GM23248 (cell line): ENCODE measurements around the gene DENND6B. TPM values are rescaled to one million over a fixed set of nuclear protein-coding genes. Genes with fewer than 3 reads are reported as not detected.

Source experiments
- DNase-seq: peaks from one replicate; pipeline ENCODE4 v3.0.0-alpha.2; 2015
- H2AFZ ChIP-seq: fragments of 200-600 bp; sonication (generic); 2 replicates; pipeline ENCODE4 v1.6.1; 2016; ENCODE audit warnings: antibody characterized with exemption
- H3F3A ChIP-seq: fragments of 200-600 bp; sonication (generic); 2 replicates; pipeline ENCODE4 v1.6.1; 2016; ENCODE audit warnings: mild to moderate bottlenecking, antibody characterized with exemption, mixed run types; ENCODE audit not compliant: insufficient read depth
- H3K27ac ChIP-seq: fragments of 200-600 bp; sonication (generic); 2 replicates; pipeline ENCODE4 v1.5.1; 2016; ENCODE audit warnings: mild to moderate bottlenecking
- H3K27me3 ChIP-seq: fragments of 200-600 bp; sonication (generic); replicated peaks from 2 replicates; pipeline ENCODE4 v1.6.1; 2016; ENCODE audit warnings: mild to moderate bottlenecking; ENCODE audit not compliant: insufficient read depth
- H3K36me3 ChIP-seq: fragments of 200-600 bp; sonication (generic); 2 replicates; pipeline ENCODE4 v1.6.1; 2016; ENCODE audit warnings: low read depth, mild to moderate bottlenecking
- H3K4me1 ChIP-seq: fragments of 200-600 bp; sonication (generic); 2 replicates; pipeline ENCODE4 v1.6.1; 2016; ENCODE audit warnings: mild to moderate bottlenecking; ENCODE audit not compliant: insufficient read depth
- H3K4me2 ChIP-seq: fragments of 200-600 bp; sonication (generic); one replicate; pipeline ENCODE4 v1.6.1; 2016; ENCODE audit warnings: mild to moderate bottlenecking; ENCODE audit not compliant: unreplicated experiment
- H3K4me3 ChIP-seq: fragments of 200-600 bp; sonication (generic); 2 replicates; pipeline ENCODE4 v1.5.1; 2016; ENCODE audit warnings: mild to moderate bottlenecking
- H3K79me2 ChIP-seq: fragments of 200-600 bp; sonication (generic); 2 replicates; pipeline ENCODE4 v1.6.1; 2016; ENCODE audit warnings: mild to moderate bottlenecking; ENCODE audit not compliant: insufficient read depth
- H3K9ac ChIP-seq: fragments of 200-600 bp; sonication (generic); 2 replicates; pipeline ENCODE4 v1.6.1; 2016; ENCODE audit warnings: mild to moderate bottlenecking
- H3K9me2 ChIP-seq: fragments of 200-600 bp; sonication (generic); 2 replicates; pipeline ENCODE4 v1.6.1; 2016; ENCODE audit warnings: mixed run types, mild to moderate bottlenecking, moderate library complexity; ENCODE audit not compliant: insufficient read depth
- H3K9me3 ChIP-seq: fragments of 200-600 bp; sonication (generic); one replicate; pipeline ENCODE4 v1.6.1; 2017; ENCODE audit warnings: low read depth
- H4K20me1 ChIP-seq: fragments of 200-600 bp; sonication (generic); 2 replicates; pipeline ENCODE4 v1.6.0; 2016; ENCODE audit not compliant: insufficient read depth
- EZH2 ChIP-seq: fragments of 200-600 bp; sonication (generic); IDR thresholded peaks from 2 replicates; pipeline ENCODE4 v1.6.1; 2018; ENCODE audit warnings: antibody characterized with exemption, mild to moderate bottlenecking; ENCODE audit not compliant: insufficient read depth, poor library complexity, severe bottlenecking
- EZH2phosphoT487 ChIP-seq: fragments of 200-600 bp; sonication (generic); IDR thresholded peaks from 2 replicates; pipeline ENCODE4 v1.6.1; 2018; ENCODE audit warnings: antibody characterized with exemption, moderate library complexity, mild to moderate bottlenecking, low read depth; ENCODE audit not compliant: insufficient read depth
- WGBS, 2 experiments: methylation state at CpG; one replicate each; pipeline ENCODE4 v1.1.6; 2015 to 2017; ENCODE audit warnings: low lambda C conversion rate in 2 of 2, low coverage in 1 of 2; ENCODE audit errors: missing lambda C conversion rate in 2 of 2; 5-methylcytosine and 5-hydroxymethylcytosine counted together
- in situ Hi-C: fragments of 300-500 bp; cut with MboI; formaldehyde crosslinking; loops from 2 replicates; pipeline ENCODE4 v1.15.0; 2020
- polyA plus RNA-seq: library from polyadenylated mRNA; unstranded; fragments of >200 nt; fragmentation: Nextera tagmentation; extraction: Ambion mirVana; gene quantifications from 2 replicates; pipeline ENCODE4 v1.2.1, GENCODE V29; 2016
- total RNA-seq: library from RNA; depleted of rRNA; stranded (reverse); fragments of >200 nt; shearing (Covaris generic); gene quantifications from 2 replicates; pipeline ENCODE4 v1.2.3, GENCODE V29; 2014

The DENND6B gene
- total and polyA plus RNA-seq, 2 experiments from 2014 or later, result 5.7 to 6.1 TPM

GRCh38 chr22:50329236-50329635 is 2.4 kb upstream of the DENND6B start:
- peaks cover 26% of the 10 kb centered on the region; the same call in 1 of the 2 replicates for H3K79me2 ChIP-seq
- 78 to 82% methylated on average over 6 of the region's 6 CpGs for WGBS, 2 experiments
- no peak overlapping the region for H3K9ac ChIP-seq
- no peak overlapping the region for H3K27ac ChIP-seq
- no peak overlapping the region for H3K4me2 ChIP-seq
- no peaks in the 10 kb centered on the region for H3K9me2 ChIP-seq
- H2AFZ ChIP-seq, result no peak overlapping the region
- no peak overlapping the region for H3K4me3 ChIP-seq
- in situ Hi-C loops, result no loop called here
- H4K20me1 ChIP-seq, result no peaks in the 10 kb centered on the region
- no peaks in the 10 kb centered on the region for H3K9me3 ChIP-seq
- TF ChIP-seq EZH2, result no peak
- TF ChIP-seq EZH2phosphoT487, result no peak
- H3K27me3 ChIP-seq, result no peaks in the 10 kb centered on the region
- H3K4me1 ChIP-seq, result 0 out of 2 replicates have a peak, but pooled peaks cover 4% of the 10 kb centered on the region
- no peaks in the 10 kb centered on the region for H3K36me3 ChIP-seq
- H3F3A ChIP-seq, result peaks cover 7% of the 10 kb centered on the region; the same call in 1 of the 2 replicates
- DNase-seq, result peak; percentile 67

GRCh38 chr22:50327711-50328019 is 853 bp upstream of the DENND6B start:
- DNase-seq, result no peak
- 0 out of 2 replicates have a peak, but pooled peaks cover 4% of the 10 kb centered on the region for H3K4me1 ChIP-seq
- H3K4me3 ChIP-seq, result peak overlapping the region; percentile 81
- no peaks in the 10 kb centered on the region for H4K20me1 ChIP-seq
- 36 to 43% methylated on average over 18 to 22 of the region's 22 CpGs for WGBS, 2 experiments
- H3K27ac ChIP-seq, result peak overlapping the region; percentile 76
- TF ChIP-seq EZH2phosphoT487, result no peak
- no peak for TF ChIP-seq EZH2
- no peaks in the 10 kb centered on the region for H3K36me3 ChIP-seq
- no peaks in the 10 kb centered on the region for H3K27me3 ChIP-seq
- peaks cover 26% of the 10 kb centered on the region; the same call in 1 of the 2 replicates for H3K79me2 ChIP-seq
- H3K4me2 ChIP-seq, result peak overlapping the region; percentile 77
- no peaks in the 10 kb centered on the region for H3K9me3 ChIP-seq
- no peaks in the 10 kb centered on the region for H3K9me2 ChIP-seq
- peak overlapping the region; percentile 82 for H2AFZ ChIP-seq
- in situ Hi-C loops, result no loop called here
- peak overlapping the region; percentile 95 for H3K9ac ChIP-seq
- peaks cover 7% of the 10 kb centered on the region; the same call in 1 of the 2 replicates for H3F3A ChIP-seq

- Histone ChIP-seq H3K9me2 (no peaks in the 10 kb centered on the region), H3K9me3 (no peaks in the 10 kb centered on the region), H3K9ac (peak overlapping the region; percentile 95), H3K4me1 (0 out of 2 replicates have a peak, but pooled peaks cover 4% of the 10 kb centered on the region), H3K79me2 (peaks cover 26% of the 10 kb centered on the region; the same call in 1 of the 2 replicates), H4K20me1 (no peaks in the 10 kb centered on the region), H3K4me2 (peak overlapping the region; percentile 66), H3K36me3 (no peaks in the 10 kb centered on the region), H2AFZ (peak overlapping the region; percentile 60), H3K4me3 (peak overlapping the region; percentile 81), H3F3A (peaks cover 7% of the 10 kb centered on the region; the same call in 1 of the 2 replicates), H3K27me3 (no peaks in the 10 kb centered on the region), H3K27ac (no peak overlapping the region)
- no peak for DNase-seq
- TF ChIP-seq EZH2 (no peak), EZH2phosphoT487 (no peak)
- in situ Hi-C loops, result no loop called here
- WGBS, 2 experiments, result 9 to 13% methylated on average over 32 to 45 of the region's 56 CpGs
Observed at GRCh38 chr22:50326225-50326955, 422 bp downstream of the DENND6B start.

GRCh38 chr22:50325444-50326224 is 1.2 kb downstream of the DENND6B start:
- Histone ChIP-seq H3K27me3 (no peaks in the 10 kb centered on the region), H4K20me1 (no peaks in the 10 kb centered on the region), H3K79me2 (peaks cover 26% of the 10 kb centered on the region; the same call in 1 of the 2 replicates), H3K9me3 (no peaks in the 10 kb centered on the region), H3K4me1 (0 out of 2 replicates have a peak, but pooled peaks cover 4% of the 10 kb centered on the region), H3K9ac (peak overlapping the region; percentile 95; the same call in 1 of the 2 replicates), H3F3A (no peaks in the 10 kb centered on the region; the same call in 1 of the 2 replicates), H3K4me2 (peak overlapping the region; percentile 66), H3K4me3 (peak overlapping the region; percentile 81), H2AFZ (no peak overlapping the region), H3K27ac (no peak overlapping the region), H3K9me2 (no peaks in the 10 kb centered on the region), H3K36me3 (no peaks in the 10 kb centered on the region)
- in situ Hi-C loops, result no loop called here
- WGBS, 2 experiments, result 76 to 78% methylated on average over 19 of the region's 19 CpGs
- no peak for DNase-seq
- TF ChIP-seq EZH2, result no peak
- no peak for TF ChIP-seq EZH2phosphoT487
